Peyer's patch (tissue), 4 donors: ENCODE measurements around the gene AMIGO3.

Experiments used
- CTCF ChIP-seq, 6 experiments: fragments of 450-650 bp in 4 of 6; fragments of 200-600 bp in 2 of 6; sonication (generic) in 1 of 6; IDR thresholded peaks; one replicate each; pipeline ENCODE4 v1.5.1; 2017 to 2019; ENCODE audit warnings: antibody characterized with exemption in 6 of 6, mild to moderate bottlenecking in 3 of 6, moderate library complexity in 1 of 6
- POLR2A ChIP-seq, 2 donors: fragments of 450-650 bp; IDR thresholded peaks; one replicate each; pipeline ENCODE4 v1.5.1; 2017; ENCODE audit warnings: antibody characterized with exemption in 2 of 2, mild to moderate bottlenecking in 2 of 2, moderate library complexity in 2 of 2

GRCh38 chr3:49673121-49673714 is 46.3 kb downstream of the AMIGO3 start:
- TF ChIP-seq CTCF (IDR thresholded peaks at IDR 0.05) = no peak
- TF ChIP-seq POLR2A (IDR thresholded peaks at IDR 0.05) = no peak
